ENCODE data around the gene PPARD. TPM values are rescaled to one million over a fixed set of nuclear protein-coding genes. Genes with fewer than 3 reads are reported as not detected.

PPARD gene
- total RNA-seq, 4 donors from 2014 or later, result 10.3 to 16.0 (median 13.3) TPM

- Histone ChIP-seq H3K36me3 (peaks cover 0 to 58% of the 10 kb centered on the region in 2 donors), H3K27me3 (no peaks in the 10 kb centered on the region), H3K4me3 (no peak overlapping the region), H3K4me1 (peaks cover 0 to 16% (median 6%) of the 10 kb centered on the region in 3 donors), H3K27ac (no peak overlapping the region), H3K9me3 (no peaks in the 10 kb centered on the region)
- 0% methylated on average over 1 of the region's 3 CpGs; no CpG with 5 or more reads in 1 of the 2 donors for WGBS, 2 donors (ENCODE audit: low coverage in 1 of 2)
- ATAC-seq, result no peak
- TF ChIP-seq CTCF (IDR thresholded peaks at IDR 0.05) (no peak), EP300 (IDR thresholded peaks at IDR 0.05) (no peak), POLR2AphosphoS5 (IDR thresholded peaks at IDR 0.05) (no peak), POLR2A (IDR thresholded peaks at IDR 0.05) (no peak)
Measured at GRCh38 chr6:35295521-35296315, 46.6 kb upstream of the PPARD start.

- no peak for ATAC-seq
- Histone ChIP-seq H3K36me3 (peaks cover 0 to 45% of the 10 kb centered on the region in 2 donors), H3K9me3 (no peaks in the 10 kb centered on the region), H3K27ac (peak overlapping the region in 2 of 4 donors; percentile 41 to 65), H3K4me1 (peaks cover 0 to 16% (median 6%) of the 10 kb centered on the region in 3 donors), H3K4me3 (peak overlapping the region in 1 of 2 donors; percentile 47), H3K27me3 (no peaks in the 10 kb centered on the region)
- no peak for TF ChIP-seq EP300 (IDR thresholded peaks at IDR 0.05)
- TF ChIP-seq CTCF (IDR thresholded peaks at IDR 0.05), result no peak
- no peak for TF ChIP-seq POLR2A (IDR thresholded peaks at IDR 0.05)
- TF ChIP-seq POLR2AphosphoS5 (IDR thresholded peaks at IDR 0.05), result no peak
- WGBS, 2 donors (ENCODE audit: low coverage in 1 of 2), result 25 to 40% methylated on average over 1 of the region's 6 CpGs
Measured at GRCh38 chr6:35296931-35297600, 45.3 kb upstream of the PPARD start.

GRCh38 chr6:35297601-35298481 is 44.5 kb upstream of the PPARD start, which contains the start of gene DEF6:
Gene DEF6, plus strand, starts transcription at chr6:35297818. Its CDS starts 39 bp downstream, at chr6:35297857.
- WGBS, 2 donors (ENCODE audit: low coverage in 1 of 2), result 31 to 50% methylated on average over 1 to 6 of the region's 35 CpGs
- peaks cover 0 to 37% of the 10 kb centered on the region in 2 donors for H3K36me3 ChIP-seq
- no peaks in the 10 kb centered on the region for H3K27me3 ChIP-seq
- peaks cover 0 to 16% (median 6%) of the 10 kb centered on the region in 3 donors for H3K4me1 ChIP-seq
- ATAC-seq, result peak; percentile 84
- peak within 1 kb of the TSS in 1 of 2 donors; percentile 47 for H3K4me3 ChIP-seq
- H3K9me3 ChIP-seq, result no peaks in the 10 kb centered on the region
- H3K27ac ChIP-seq, result peak within 1 kb of the TSS in 2 of 4 donors; percentile 41 to 65
- TF ChIP-seq POLR2A (IDR thresholded peaks at IDR 0.05) (no peak), EP300 (IDR thresholded peaks at IDR 0.05) (no peak), POLR2AphosphoS5 (IDR thresholded peaks at IDR 0.05) (peak; percentile 27), CTCF (IDR thresholded peaks at IDR 0.05) (peak in 3 of 4 experiments; percentile 45 to 73 (median 66))

GRCh38 chr6:35298625-35299140 is 43.7 kb upstream of the PPARD start:
- Histone ChIP-seq H3K4me1 (peaks cover 0 to 16% (median 6%) of the 10 kb centered on the region in 3 donors), H3K27ac (peak overlapping the region in 1 of 4 donors; percentile 65), H3K36me3 (peaks cover 0 to 29% of the 10 kb centered on the region in 2 donors), H3K4me3 (peak overlapping the region in 1 of 2 donors; percentile 47), H3K9me3 (no peaks in the 10 kb centered on the region), H3K27me3 (no peaks in the 10 kb centered on the region)
- 70 to 72% methylated on average over 2 to 3 of the region's 6 CpGs for WGBS, 2 donors (ENCODE audit: low coverage in 1 of 2)
- TF ChIP-seq EP300 (IDR thresholded peaks at IDR 0.05) (no peak), POLR2A (IDR thresholded peaks at IDR 0.05) (no peak), CTCF (IDR thresholded peaks at IDR 0.05) (no peak), POLR2AphosphoS5 (IDR thresholded peaks at IDR 0.05) (no peak)
- no peak for ATAC-seq

Data from gastroesophageal sphincter (tissue), 4 donors.